Measurements from ENCODE around the gene WDR46.

GRCh38 chr6:33278392-33278741 is 10.7 kb downstream of the WDR46 start:
- TF ChIP-seq CTCF (conservative IDR thresholded peaks at IDR 0.05; ENCODE audit: low read depth in 2 of 2) (no peak), POLR2AphosphoS5 (IDR thresholded peaks at IDR 0.05; ENCODE audit: low read depth) (no peak), EZH2 (IDR thresholded peaks at IDR 0.05; ENCODE audit: low read depth, unreplicated experiment) (no peak), EZH2phosphoT487 (IDR thresholded peaks at IDR 0.05; ENCODE audit: unreplicated experiment) (no peak), JUNB (IDR thresholded peaks at IDR 0.05; ENCODE audit: unreplicated experiment) (no peak), ZNF114 (CRISPR knock-in tag; IDR thresholded peaks at IDR 0.05) (no peak), ZNF462 (CRISPR knock-in tag; IDR thresholded peaks at IDR 0.05) (no peak), ZNF331 (CRISPR knock-in tag; IDR thresholded peaks at IDR 0.05; ENCODE audit: low read depth) (no peak), ETS1 (IDR thresholded peaks at IDR 0.05) (no peak), NANOG (IDR thresholded peaks at IDR 0.05; ENCODE audit: borderline replicate concordance) (no peak), CREB1 (CRISPR knock-in tag; IDR thresholded peaks at IDR 0.05; ENCODE audit: low read depth) (no peak), STAT1 (IDR thresholded peaks at IDR 0.05; ENCODE audit: unreplicated experiment) (no peak)
- TF ChIP-seq, protein P1, sequence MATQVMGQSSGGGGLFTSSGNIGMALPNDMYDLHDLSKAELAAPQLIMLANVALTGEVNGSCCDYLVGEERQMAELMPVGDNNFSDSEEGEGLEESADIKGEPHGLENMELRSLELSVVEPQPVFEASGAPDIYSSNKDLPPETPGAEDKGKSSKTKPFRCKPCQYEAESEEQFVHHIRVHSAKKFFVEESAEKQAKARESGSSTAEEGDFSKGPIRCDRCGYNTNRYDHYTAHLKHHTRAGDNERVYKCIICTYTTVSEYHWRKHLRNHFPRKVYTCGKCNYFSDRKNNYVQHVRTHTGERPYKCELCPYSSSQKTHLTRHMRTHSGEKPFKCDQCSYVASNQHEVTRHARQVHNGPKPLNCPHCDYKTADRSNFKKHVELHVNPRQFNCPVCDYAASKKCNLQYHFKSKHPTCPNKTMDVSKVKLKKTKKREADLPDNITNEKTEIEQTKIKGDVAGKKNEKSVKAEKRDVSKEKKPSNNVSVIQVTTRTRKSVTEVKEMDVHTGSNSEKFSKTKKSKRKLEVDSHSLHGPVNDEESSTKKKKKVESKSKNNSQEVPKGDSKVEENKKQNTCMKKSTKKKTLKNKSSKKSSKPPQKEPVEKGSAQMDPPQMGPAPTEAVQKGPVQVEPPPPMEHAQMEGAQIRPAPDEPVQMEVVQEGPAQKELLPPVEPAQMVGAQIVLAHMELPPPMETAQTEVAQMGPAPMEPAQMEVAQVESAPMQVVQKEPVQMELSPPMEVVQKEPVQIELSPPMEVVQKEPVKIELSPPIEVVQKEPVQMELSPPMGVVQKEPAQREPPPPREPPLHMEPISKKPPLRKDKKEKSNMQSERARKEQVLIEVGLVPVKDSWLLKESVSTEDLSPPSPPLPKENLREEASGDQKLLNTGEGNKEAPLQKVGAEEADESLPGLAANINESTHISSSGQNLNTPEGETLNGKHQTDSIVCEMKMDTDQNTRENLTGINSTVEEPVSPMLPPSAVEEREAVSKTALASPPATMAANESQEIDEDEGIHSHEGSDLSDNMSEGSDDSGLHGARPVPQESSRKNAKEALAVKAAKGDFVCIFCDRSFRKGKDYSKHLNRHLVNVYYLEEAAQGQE (IDR thresholded peaks at IDR 0.05; ENCODE audit: unreplicated experiment) = no peak
